Trophoblast cell (in vitro differentiated cells and primary cell): Measurements from ENCODE around the gene DNAH17.
A peak's percentile ranks its signal among the peaks of the same experiment; 100 is the strongest.

ENCODE experiments used
- DNase-seq, 2 donors: peaks; one replicate each; pipeline ENCODE4 v3.0.0-alpha.2; 2016
- H2AFZ ChIP-seq: 2 replicates; pipeline ENCODE4 v1.6.1; 2013; ENCODE audit warnings: low read length, moderate library complexity, mild to moderate bottlenecking; ENCODE audit not compliant: insufficient read depth, poor library complexity
- H2AK5ac ChIP-seq: 2 replicates; pipeline ENCODE4 v1.6.1; 2013; ENCODE audit warnings: mild to moderate bottlenecking, low read length
- H2BK120ac ChIP-seq: 2 replicates; pipeline ENCODE4 v1.6.1; 2013; ENCODE audit warnings: low read length, mild to moderate bottlenecking, moderate library complexity; ENCODE audit not compliant: insufficient read depth, poor library complexity
- H2BK12ac ChIP-seq: 2 replicates; pipeline ENCODE4 v1.6.1; 2013; ENCODE audit warnings: mild to moderate bottlenecking, low read length, moderate library complexity
- H2BK5ac ChIP-seq: 2 replicates; pipeline ENCODE4 v1.6.1; 2013; ENCODE audit warnings: low read length, low read depth, moderate library complexity, mild to moderate bottlenecking; ENCODE audit not compliant: poor library complexity
- H3K14ac ChIP-seq: 2 replicates; pipeline ENCODE4 v1.6.1; 2013; ENCODE audit warnings: mild to moderate bottlenecking, low read length
- H3K18ac ChIP-seq: 2 replicates; pipeline ENCODE4 v1.6.1; 2013; ENCODE audit warnings: mild to moderate bottlenecking, low read length
- H3K23ac ChIP-seq: 2 replicates; pipeline ENCODE4 v1.6.1; 2013; ENCODE audit warnings: low read length
- H3K27ac ChIP-seq: 2 replicates; pipeline ENCODE4 v1.5.1; 2013; ENCODE audit warnings: low read depth, mild to moderate bottlenecking, inconsistent platforms, low read length, moderate library complexity
- H3K27me3 ChIP-seq: 2 replicates; pipeline ENCODE4 v1.6.1; 2013; ENCODE audit warnings: inconsistent platforms, mild to moderate bottlenecking, low read length, moderate library complexity; ENCODE audit not compliant: insufficient read depth
- H3K36me3 ChIP-seq, 2 experiments: 1 replicate in 1 of 2; 2 replicates in 1 of 2; pipeline ENCODE4 v1.6.1; 2013; ENCODE audit warnings: low read length in 2 of 2, mild to moderate bottlenecking in 2 of 2, moderate library complexity in 1 of 2; ENCODE audit not compliant: insufficient read depth in 2 of 2, control insufficient read depth in 1 of 2
- H3K4ac ChIP-seq: 2 replicates; pipeline ENCODE4 v1.6.1; 2013; ENCODE audit warnings: low read depth, mild to moderate bottlenecking, low read length, moderate library complexity
- H3K4me1 ChIP-seq, 2 experiments: 1 replicate in 1 of 2; 2 replicates in 1 of 2; pipeline ENCODE4 v1.6.1; 2013; ENCODE audit warnings: low read length in 2 of 2, mild to moderate bottlenecking in 2 of 2, moderate library complexity in 1 of 2; ENCODE audit not compliant: insufficient read depth in 2 of 2, control insufficient read depth in 1 of 2
- H3K4me2 ChIP-seq: 2 replicates; pipeline ENCODE4 v1.6.1; 2013; ENCODE audit warnings: inconsistent platforms, mild to moderate bottlenecking, low read length, moderate library complexity
- H3K4me3 ChIP-seq: 2 replicates; pipeline ENCODE4 v1.5.1; 2013; ENCODE audit warnings: mild to moderate bottlenecking, low read depth, low read length, inconsistent platforms
- H3K79me1 ChIP-seq: one replicate; pipeline ENCODE4 v1.6.1; 2013; ENCODE audit warnings: low read length
- H3K79me2 ChIP-seq: 2 replicates; pipeline ENCODE4 v1.6.1; 2013; ENCODE audit warnings: low read length, mild to moderate bottlenecking; ENCODE audit not compliant: control insufficient read depth, insufficient read depth, poor library complexity
- H3K9ac ChIP-seq: 2 replicates; pipeline ENCODE4 v1.6.1; 2013; ENCODE audit warnings: mild to moderate bottlenecking, low read length
- H3K9me3 ChIP-seq: 2 replicates; pipeline ENCODE4 v1.6.1; 2013; ENCODE audit warnings: low read depth, mild to moderate bottlenecking, control low read depth, inconsistent platforms, low read length; ENCODE audit not compliant: insufficient read depth
- H4K12ac ChIP-seq: 2 replicates; pipeline ENCODE4 v1.6.1; 2013; ENCODE audit warnings: low read depth, mild to moderate bottlenecking, low read length, moderate library complexity
- H4K8ac ChIP-seq: 2 replicates; pipeline ENCODE4 v1.6.1; 2013; ENCODE audit warnings: low read depth, mild to moderate bottlenecking, low read length, moderate library complexity
- H4K91ac ChIP-seq: one replicate; pipeline ENCODE4 v1.6.1; 2013; ENCODE audit warnings: low read depth, mild to moderate bottlenecking, low read length, moderate library complexity
- WGBS: extraction: QIAGEN DNeasy Blood & Tissue Kit; methylation state at CpG from one replicate; pipeline ENCODE4 v1.1.7; 2013; ENCODE audit warnings: missing lambda C conversion rate; ENCODE audit not compliant: insufficient read length, insufficient coverage; ENCODE audit errors: extremely low coverage; 5-methylcytosine and 5-hydroxymethylcytosine counted together

The DNAH17 gene

DNA sequence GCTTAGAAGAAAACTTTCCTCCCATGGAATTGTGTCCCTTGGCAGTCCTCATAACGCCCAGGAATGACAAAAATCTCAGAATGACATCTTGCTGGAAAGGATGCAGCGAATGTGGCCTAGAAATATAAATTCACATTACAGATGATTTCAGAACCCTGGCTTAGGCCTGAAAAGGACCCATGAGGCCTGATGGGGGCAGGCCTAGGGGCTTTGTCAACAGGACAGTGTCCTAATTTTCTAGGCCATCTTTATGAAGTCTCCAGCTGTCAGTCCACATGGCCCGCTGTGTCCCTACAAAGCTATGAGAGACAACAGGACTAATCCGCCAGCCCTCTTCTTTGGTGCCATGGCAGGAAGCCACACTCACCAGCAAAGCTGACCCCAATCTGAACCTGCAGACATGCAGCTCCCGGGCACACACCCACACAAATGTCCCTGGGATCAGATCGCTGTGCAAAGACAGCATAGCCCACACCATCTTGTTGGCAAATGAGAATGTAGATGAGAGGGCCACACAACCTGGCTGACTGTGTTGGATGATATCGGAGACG, 40.4 kb upstream of the DNAH17 start:
- H4K91ac ChIP-seq: peak overlapping the region; percentile 37
- no peak for DNase-seq
- H2BK5ac ChIP-seq: no peak overlapping the region
- no peaks in the 10 kb centered on the region for H3K27me3 ChIP-seq
- no peak overlapping the region for H3K4me2 ChIP-seq
- H3K9ac ChIP-seq: no peak overlapping the region
- H3K9me3 ChIP-seq: peaks cover 9% of the 10 kb centered on the region
- no peak overlapping the region for H4K8ac ChIP-seq
- H3K79me1 ChIP-seq: peaks cover 2% of the 10 kb centered on the region
- no peak overlapping the region for H3K27ac ChIP-seq
- no peak overlapping the region for H3K14ac ChIP-seq
- H4K12ac ChIP-seq: no peak overlapping the region
- H2AFZ ChIP-seq: no peak overlapping the region
- no peak overlapping the region for H2AK5ac ChIP-seq
- no peak overlapping the region for H3K23ac ChIP-seq
- no peak overlapping the region for H3K4ac ChIP-seq
- peak overlapping the region; percentile 1 for H2BK12ac ChIP-seq
- no peak overlapping the region for H3K18ac ChIP-seq
- H3K79me2 ChIP-seq: no peaks in the 10 kb centered on the region
- H2BK120ac ChIP-seq: no peak overlapping the region
- no peak overlapping the region for H3K4me3 ChIP-seq
- no CpG with 5 or more reads among the region's 8 CpGs for WGBS
- H3K4me1 ChIP-seq: peaks cover 4 to 11% of the 10 kb centered on the region in 2 experiments
- H3K36me3 ChIP-seq: no peaks in the 10 kb centered on the region

DNA sequence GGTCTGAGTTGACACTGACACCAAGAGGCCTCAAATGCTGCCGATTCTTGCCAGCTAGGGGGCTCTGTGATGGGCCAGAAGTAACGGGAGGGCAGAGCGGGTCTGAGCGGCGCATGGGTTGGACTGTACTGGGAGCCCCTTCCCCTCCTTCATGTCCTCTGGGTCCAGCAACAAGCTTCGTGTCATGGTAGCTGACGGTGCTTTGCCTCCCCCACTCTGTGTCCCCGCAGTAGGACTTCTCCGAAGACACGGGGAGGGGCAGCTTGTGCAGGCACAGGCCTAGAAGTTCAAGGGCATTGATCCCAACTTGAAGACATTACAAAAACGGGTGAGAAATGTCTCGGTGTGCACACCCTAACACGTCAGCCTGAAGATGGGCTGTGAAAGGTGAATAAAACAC, 39.8 kb upstream of the DNAH17 start:
- no peaks in the 10 kb centered on the region for H3K27me3 ChIP-seq
- no peak overlapping the region for H2BK12ac ChIP-seq
- H3K27ac ChIP-seq: no peak overlapping the region
- H3K18ac ChIP-seq: no peak overlapping the region
- no peak overlapping the region for H3K14ac ChIP-seq
- H3K4me3 ChIP-seq: no peak overlapping the region
- no peak overlapping the region for H2BK120ac ChIP-seq
- H2BK5ac ChIP-seq: no peak overlapping the region
- no peak overlapping the region for H4K8ac ChIP-seq
- H3K79me2 ChIP-seq: no peaks in the 10 kb centered on the region
- no peak overlapping the region for H4K12ac ChIP-seq
- peaks cover 6% of the 10 kb centered on the region for H3K79me1 ChIP-seq
- DNase-seq: no peak
- no peak overlapping the region for H4K91ac ChIP-seq
- no peak overlapping the region for H3K23ac ChIP-seq
- peaks cover 8% of the 10 kb centered on the region for H3K9me3 ChIP-seq
- no peak overlapping the region for H3K4ac ChIP-seq
- H2AFZ ChIP-seq: no peak overlapping the region
- WGBS: no CpG with 5 or more reads among the region's 13 CpGs
- H3K4me1 ChIP-seq: peaks cover 7 to 14% of the 10 kb centered on the region in 2 experiments
- H3K4me2 ChIP-seq: no peak overlapping the region
- no peaks in the 10 kb centered on the region for H3K36me3 ChIP-seq
- no peak overlapping the region for H2AK5ac ChIP-seq
- no peak overlapping the region for H3K9ac ChIP-seq

DNA sequence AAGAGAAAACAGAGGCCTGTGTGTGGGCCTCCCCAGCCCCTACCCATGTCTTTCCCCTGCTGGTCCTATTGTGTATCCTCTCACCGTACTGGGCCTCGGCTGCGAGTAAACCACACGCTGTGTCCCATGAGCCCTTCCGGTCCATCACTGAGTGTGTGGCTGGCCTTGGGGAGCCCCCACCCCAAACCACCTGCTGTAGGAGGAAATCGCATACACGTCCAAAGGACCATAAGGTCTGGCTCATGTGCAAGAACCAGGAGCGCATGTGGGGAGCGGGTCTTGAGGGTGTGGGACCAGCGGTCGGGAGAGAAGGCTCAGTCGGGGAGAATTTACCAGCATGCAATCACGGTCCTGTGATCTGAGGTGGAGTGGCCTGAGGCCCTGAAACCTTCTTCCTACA, 38.4 kb upstream of the DNAH17 start:
- H3K14ac ChIP-seq: no peak overlapping the region
- no peak overlapping the region for H3K4me3 ChIP-seq
- no CpG with 5 or more reads among the region's 13 CpGs for WGBS
- peak overlapping the region; percentile 36 for H2AK5ac ChIP-seq
- H4K12ac ChIP-seq: no peak overlapping the region
- H3K79me2 ChIP-seq: no peaks in the 10 kb centered on the region
- no peak overlapping the region for H2BK5ac ChIP-seq
- H3K23ac ChIP-seq: no peak overlapping the region
- no peak overlapping the region for H3K4me2 ChIP-seq
- H3K27ac ChIP-seq: no peak overlapping the region
- H3K18ac ChIP-seq: no peak overlapping the region
- no peaks in the 10 kb centered on the region for H3K36me3 ChIP-seq
- no peak overlapping the region for H2AFZ ChIP-seq
- no peak for DNase-seq
- no peak overlapping the region for H2BK120ac ChIP-seq
- H3K4ac ChIP-seq: no peak overlapping the region
- H4K91ac ChIP-seq: no peak overlapping the region
- no peak overlapping the region for H4K8ac ChIP-seq
- no peak overlapping the region for H3K9ac ChIP-seq
- peaks cover 9% of the 10 kb centered on the region for H3K79me1 ChIP-seq
- H3K4me1 ChIP-seq: peaks cover 13 to 24% of the 10 kb centered on the region in 2 experiments
- peaks cover 6% of the 10 kb centered on the region for H3K9me3 ChIP-seq
- peak overlapping the region; percentile 70 for H2BK12ac ChIP-seq
- H3K27me3 ChIP-seq: no peaks in the 10 kb centered on the region

DNA sequence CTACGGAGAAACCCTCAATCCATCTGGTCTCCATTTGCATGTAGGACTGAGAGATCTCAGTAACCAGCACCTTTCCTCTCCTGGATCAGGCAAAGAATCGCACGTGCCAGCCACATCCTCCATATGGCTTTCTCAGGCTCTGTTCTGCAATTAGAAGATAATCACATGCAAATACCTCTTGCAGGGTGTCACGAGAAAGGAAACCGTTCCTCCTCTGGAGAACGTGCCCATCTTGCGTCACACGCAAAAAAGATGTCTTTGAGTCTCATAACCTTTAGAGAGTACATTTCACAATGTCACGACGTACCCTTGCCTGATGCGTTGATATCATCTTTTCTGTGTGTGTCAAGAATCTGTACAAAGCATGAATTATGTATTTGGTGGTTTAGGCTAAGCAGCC, 36.2 kb upstream of the DNAH17 start:
- Histone ChIP-seq H3K4me3 (no peak overlapping the region), H3K79me2 (no peaks in the 10 kb centered on the region), H2AFZ (no peak overlapping the region), H3K27me3 (no peaks in the 10 kb centered on the region), H3K23ac (no peak overlapping the region), H3K4me1 (peaks cover 9 to 22% of the 10 kb centered on the region in 2 experiments), H2BK120ac (no peak overlapping the region), H3K18ac (no peak overlapping the region), H2BK5ac (no peak overlapping the region), H3K79me1 (peaks cover 11% of the 10 kb centered on the region), H3K14ac (no peak overlapping the region), H4K91ac (no peak overlapping the region), H3K9ac (no peak overlapping the region), H3K4ac (no peak overlapping the region), H3K27ac (no peak overlapping the region), H2BK12ac (peak overlapping the region; percentile 11), H3K4me2 (no peak overlapping the region), H4K12ac (no peak overlapping the region), H3K9me3 (peaks cover 4% of the 10 kb centered on the region), H4K8ac (no peak overlapping the region), H3K36me3 (no peaks in the 10 kb centered on the region), H2AK5ac (no peak overlapping the region)
- DNase-seq: peak; percentile 13 to 57
- WGBS: no CpG with 5 or more reads among the region's 11 CpGs
